Common myeloid progenitor, CD34-positive (primary cell): ENCODE measurements around the gene DPP9.

Experiments
- CTCF ChIA-PET: fragments of 350-600 bp; sonication (Branson Sonifier 250); formaldehyde crosslinking; loops from one replicate; lab custom pipeline; 2021; ENCODE audit warnings: antibody characterized with exemption; lab: Charles Lee
- POLR2A ChIA-PET: fragments of 350-600 bp; sonication (Branson Sonifier 250); formaldehyde crosslinking; loops from one replicate; lab custom pipeline; 2021; ENCODE audit warnings: antibody characterized with exemption; lab: Charles Lee
- DNase-seq, 3 donors: peaks; one replicate each; pipeline versions ENCODE4 v3.0.0 to v3.0.0-alpha.2; 2013
- H3K27ac ChIP-seq, 2 experiments: 1 replicate in 1 of 2; 2 replicates in 1 of 2; pipeline ENCODE4 v1.7.0; 2013; ENCODE audit warnings: inconsistent platforms in 2 of 2, low read length in 2 of 2, mild to moderate bottlenecking in 2 of 2, low read depth in 1 of 2, moderate library complexity in 1 of 2; ENCODE audit not compliant: severe bottlenecking in 2 of 2, insufficient read depth in 1 of 2, poor library complexity in 1 of 2
- H3K27me3 ChIP-seq, 5 experiments: replicated peaks in 2 of 5; 1 replicate in 3 of 5; 2 replicates in 2 of 5; pipeline versions ENCODE4 v1.6.1 to v1.7.0; 2013; ENCODE audit warnings: low read length in 4 of 5, mild to moderate bottlenecking in 2 of 5, moderate library complexity in 2 of 5, inconsistent platforms in 1 of 5; ENCODE audit not compliant: insufficient read depth in 5 of 5, control insufficient read depth in 4 of 5
- H3K36me3 ChIP-seq, 4 experiments: 1 replicate in 2 of 4; 2 replicates in 2 of 4; pipeline versions ENCODE4 v1.6.1 to v1.7.0; 2013; ENCODE audit warnings: low read length in 3 of 4, control low read depth in 1 of 4, mild to moderate bottlenecking in 1 of 4; ENCODE audit not compliant: control insufficient read depth in 4 of 4, insufficient read depth in 4 of 4
- H3K4me1 ChIP-seq, 4 experiments: 1 replicate in 3 of 4; 2 replicates in 1 of 4; pipeline versions ENCODE4 v1.6.1 to v1.7.1; 2013; ENCODE audit warnings: low read length in 3 of 4, mild to moderate bottlenecking in 3 of 4, control low read depth in 1 of 4, inconsistent platforms in 1 of 4, moderate library complexity in 1 of 4; ENCODE audit not compliant: control insufficient read depth in 4 of 4, insufficient read depth in 4 of 4; ENCODE audit errors: control extremely low read depth in 1 of 4
- H3K4me3 ChIP-seq, 7 experiments: 1 replicate in 4 of 7; 2 replicates in 3 of 7; pipeline versions ENCODE4 v1.5.1 to v1.7.0; 2013; ENCODE audit warnings: mild to moderate bottlenecking in 7 of 7, low read length in 6 of 7, moderate library complexity in 6 of 7, inconsistent platforms in 2 of 7, low read depth in 2 of 7, control low read depth in 1 of 7; ENCODE audit not compliant: insufficient read depth in 4 of 7, control insufficient read depth in 1 of 7; ENCODE audit errors: extremely low read depth in 1 of 7
- H3K9me3 ChIP-seq, 5 experiments: 1 replicate in 4 of 5; 2 replicates in 1 of 5; pipeline versions ENCODE4 v1.6.1 to v1.7.1; 2013; ENCODE audit warnings: low read length in 4 of 5, mild to moderate bottlenecking in 2 of 5, inconsistent platforms in 1 of 5, low read depth in 1 of 5, moderate library complexity in 1 of 5; ENCODE audit not compliant: control insufficient read depth in 4 of 5, insufficient read depth in 2 of 5; ENCODE audit errors: control extremely low read depth in 1 of 5
- WGBS: methylation state at CpG from one replicate; pipeline ENCODE4 v1.1.5; 2013; ENCODE audit not compliant: insufficient coverage; 5-methylcytosine and 5-hydroxymethylcytosine counted together

DPP9 gene

GRCh38 chr19:4697304-4697703 lies 26.3 kb downstream of the DPP9 start:
- Histone ChIP-seq H3K27me3 (no peaks in the 10 kb centered on the region), H3K9me3 (no peaks in the 10 kb centered on the region), H3K36me3 (peaks cover 19 to 91% (median 69%) of the 10 kb centered on the region in 4 experiments), H3K4me3 (no peak overlapping the region), H3K4me1 (no peaks in the 10 kb centered on the region), H3K27ac (no peak overlapping the region)
- 97% methylated on average over 14 of the region's 14 CpGs for WGBS
- CTCF ChIA-PET, result no interaction called here
- no peak for DNase-seq
- POLR2A ChIA-PET, result no interaction called here

- no peak overlapping the region for H3K4me3 ChIP-seq
- no peaks in the 10 kb centered on the region for H3K9me3 ChIP-seq
- no peak for DNase-seq
- H3K27me3 ChIP-seq, result no peaks in the 10 kb centered on the region
- no peaks in the 10 kb centered on the region for H3K4me1 ChIP-seq
- 93% methylated on average over 19 of the region's 19 CpGs for WGBS
- CTCF ChIA-PET, result no interaction called here
- POLR2A ChIA-PET, result no interaction called here
- no peak overlapping the region for H3K27ac ChIP-seq
- peaks cover 9 to 86% (median 60%) of the 10 kb centered on the region in 4 experiments for H3K36me3 ChIP-seq
Observed at GRCh38 chr19:4695224-4695731, 28.4 kb downstream of the DPP9 start.

- DNase-seq, result no peak
- H3K4me1 ChIP-seq, result no peaks in the 10 kb centered on the region
- CTCF ChIA-PET, result no interaction called here
Observed at GRCh38 chr19:4694211-4694987, 29.2 kb downstream of the DPP9 start.

GRCh38 chr19:4693471-4694121 lies 30.0 kb downstream of the DPP9 start:
- no peak overlapping the region for H3K27ac ChIP-seq
- CTCF ChIA-PET, result no interaction called here

More at GRCh38 chr19:4694211-4694987, 29.2 kb downstream of the DPP9 start:
- Histone ChIP-seq H3K4me3 (no peak overlapping the region), H3K27ac (no peak overlapping the region), H3K9me3 (no peaks in the 10 kb centered on the region), H3K36me3 (peaks cover 8 to 86% (median 62%) of the 10 kb centered on the region in 4 experiments), H3K27me3 (no peaks in the 10 kb centered on the region)
- POLR2A ChIA-PET, result no interaction called here
- 94% methylated on average over 18 of the region's 22 CpGs for WGBS

GRCh38 chr19:4693078-4693350 lies 30.6 kb downstream of the DPP9 start:
- Histone ChIP-seq H3K36me3 (peaks cover 4 to 88% (median 65%) of the 10 kb centered on the region in 4 experiments), H3K27ac (no peak overlapping the region), H3K4me1 (no peaks in the 10 kb centered on the region), H3K27me3 (no peaks in the 10 kb centered on the region), H3K4me3 (no peak overlapping the region), H3K9me3 (no peaks in the 10 kb centered on the region)
- DNase-seq, result no peak
- ChIA-PET CTCF (no interaction called here), POLR2A (interaction anchor here (0.6 kb wide), 1 partner anchor 901 kb away, joined by 4 read pairs; no protein-coding TSS in a partner anchor)
- 92% methylated on average over 7 of the region's 7 CpGs for WGBS

More at GRCh38 chr19:4693471-4694121, 30.0 kb downstream of the DPP9 start:
- no peaks in the 10 kb centered on the region for H3K27me3 ChIP-seq
- POLR2A ChIA-PET, result interaction anchor here (0.6 kb wide), 1 partner anchor 901 kb away, joined by 4 read pairs; no protein-coding TSS in a partner anchor
- H3K4me3 ChIP-seq, result no peak overlapping the region
- H3K36me3 ChIP-seq, result peaks cover 5 to 88% (median 64%) of the 10 kb centered on the region in 4 experiments
- H3K4me1 ChIP-seq, result no peaks in the 10 kb centered on the region
- H3K9me3 ChIP-seq, result no peaks in the 10 kb centered on the region
- 97% methylated on average over 14 of the region's 15 CpGs for WGBS
- no peak for DNase-seq

GRCh38 chr19:4692251-4693077 lies 31.2 kb downstream of the DPP9 start:
- H3K27me3 ChIP-seq, result no peaks in the 10 kb centered on the region
- H3K36me3 ChIP-seq, result peaks cover 4 to 84% (median 63%) of the 10 kb centered on the region in 4 experiments
- no peak for DNase-seq
- 96% methylated on average over 22 of the region's 27 CpGs for WGBS
- H3K9me3 ChIP-seq, result no peaks in the 10 kb centered on the region
- ChIA-PET CTCF (no interaction called here), POLR2A (no interaction called here)
- no peaks in the 10 kb centered on the region for H3K4me1 ChIP-seq
- H3K27ac ChIP-seq, result no peak overlapping the region
- H3K4me3 ChIP-seq, result no peak overlapping the region
